GM19025 (cell line): Measurements from ENCODE around the gene NHSL1.

ENCODE experiments used
- ATAC-seq: cut with Tn5 transposase; IDR thresholded peaks from one replicate; pipeline ENCODE4 v1.9.1; 2021; ENCODE audit warnings: mild to moderate bottlenecking, low read depth, moderate library complexity; ENCODE audit not compliant: unreplicated experiment

Gene NHSL1

DNA sequence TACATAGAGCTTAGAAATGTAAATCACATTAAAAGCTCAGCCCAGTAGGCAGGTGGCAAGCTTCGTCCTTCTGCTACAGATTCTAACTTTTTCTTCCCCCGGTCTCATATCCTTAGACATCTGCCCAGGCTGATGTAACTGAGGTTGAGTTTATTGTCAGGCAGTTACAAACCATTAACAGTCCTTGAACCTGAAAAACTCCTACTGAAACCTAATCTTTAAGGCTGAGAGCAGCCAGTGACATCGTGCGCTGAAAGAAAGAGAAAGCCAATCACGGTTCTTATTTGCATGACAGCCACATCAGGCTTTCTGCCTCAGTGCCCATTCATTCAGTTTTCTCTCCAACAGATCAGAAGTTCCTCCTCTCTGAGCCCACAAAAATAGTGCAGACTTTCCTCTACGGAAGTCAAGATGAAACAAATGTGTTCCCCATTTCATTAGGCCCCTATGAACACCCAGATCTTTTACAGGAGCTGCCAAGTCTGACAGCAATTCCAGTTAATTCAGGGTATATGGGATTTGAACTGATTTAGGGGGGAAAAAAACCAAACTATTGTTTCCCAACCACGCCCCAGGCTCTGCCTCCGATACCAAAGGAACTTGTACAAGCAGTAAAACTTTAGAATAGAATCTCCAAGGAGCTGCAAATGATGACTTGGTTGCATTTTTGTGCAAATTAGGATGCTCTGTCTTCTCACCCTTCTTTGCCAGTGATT lies at the start of gene NHSL1:
NHSL1 (minus strand) TSS at position 192 of the 716 bp plus-strand sequence. CDS start 204 bp downstream, outside the sequence.
- peak; percentile 81 for ATAC-seq

DNA sequence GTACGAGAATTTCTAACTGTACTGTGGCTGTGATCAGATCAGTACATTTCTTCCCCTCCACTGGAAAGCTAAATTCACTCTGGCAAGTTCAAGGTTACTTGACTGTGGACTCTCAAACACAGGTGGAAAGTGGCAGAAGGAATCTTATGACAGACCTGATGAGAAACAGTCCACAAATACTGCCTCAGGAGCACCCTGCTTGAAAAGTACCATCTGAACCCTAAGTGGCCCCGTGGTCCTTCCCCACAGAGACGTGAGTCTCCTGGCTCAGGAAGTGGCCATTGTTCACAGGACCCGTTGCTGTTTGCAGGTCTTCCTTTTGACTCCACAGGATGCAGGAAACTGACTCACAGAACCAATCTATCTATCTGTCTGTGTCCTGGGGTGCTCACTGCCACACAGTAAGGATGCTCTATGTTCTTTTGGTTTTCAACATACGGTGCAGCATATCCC lies 47.5 kb upstream of the NHSL1 start:
- no peak for ATAC-seq

DNA sequence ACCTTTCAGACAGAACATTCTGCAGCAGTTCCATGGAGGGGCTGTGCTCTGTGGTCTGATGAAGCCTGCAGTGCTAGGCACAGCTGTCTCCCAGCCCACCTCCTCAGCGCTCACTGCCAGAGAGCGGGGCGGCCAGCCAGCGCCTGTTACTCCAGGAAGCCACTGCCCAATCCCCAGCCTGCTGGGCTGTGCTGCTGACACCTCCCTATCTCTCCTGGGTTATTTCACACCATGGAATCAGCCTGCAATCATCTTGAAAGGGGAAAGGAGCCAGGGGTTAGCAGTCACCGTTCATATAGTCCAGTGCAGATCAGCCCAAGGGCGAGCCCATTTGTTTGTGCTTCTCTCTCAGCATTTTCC lies 46.3 kb upstream of the NHSL1 start:
- ATAC-seq: no peak

- ATAC-seq: no peak
Observed at GRCh38 chr6:138544501-138544900, 45.2 kb upstream of the NHSL1 start.

GRCh38 chr6:138543657-138544056 lies 44.4 kb upstream of the NHSL1 start:
- ATAC-seq: no peak

DNA sequence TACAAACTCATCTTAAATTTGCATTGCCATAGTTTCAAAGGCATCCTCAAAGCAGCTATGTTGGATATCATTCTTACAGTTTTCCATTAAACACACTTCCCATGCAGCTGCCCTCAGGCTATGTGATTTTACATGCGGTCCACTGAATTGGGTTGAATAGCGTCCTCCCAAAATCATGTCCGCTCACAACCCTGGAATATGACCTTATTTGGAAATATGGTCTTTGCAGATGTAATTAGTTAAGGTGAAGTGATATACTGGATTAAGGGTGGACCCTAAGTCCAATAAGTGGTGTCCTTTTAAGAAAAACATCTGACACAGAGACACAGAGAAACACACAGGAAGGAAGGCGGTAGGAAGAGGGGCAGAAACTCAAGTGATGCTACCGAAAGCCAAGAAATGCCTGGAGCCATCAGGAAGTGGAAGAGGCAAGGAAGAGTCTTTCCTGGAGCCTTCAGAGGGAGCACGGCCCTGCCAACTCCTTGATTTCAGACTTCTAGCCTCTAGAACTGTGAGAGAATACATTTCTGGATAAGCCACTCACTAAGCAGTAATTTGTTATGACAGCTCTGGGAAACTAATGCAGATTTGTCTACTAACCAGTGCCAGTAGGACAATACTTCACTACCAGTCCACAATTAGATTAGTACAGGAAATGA lies 42.7 kb upstream of the NHSL1 start:
- no peak for ATAC-seq

DNA sequence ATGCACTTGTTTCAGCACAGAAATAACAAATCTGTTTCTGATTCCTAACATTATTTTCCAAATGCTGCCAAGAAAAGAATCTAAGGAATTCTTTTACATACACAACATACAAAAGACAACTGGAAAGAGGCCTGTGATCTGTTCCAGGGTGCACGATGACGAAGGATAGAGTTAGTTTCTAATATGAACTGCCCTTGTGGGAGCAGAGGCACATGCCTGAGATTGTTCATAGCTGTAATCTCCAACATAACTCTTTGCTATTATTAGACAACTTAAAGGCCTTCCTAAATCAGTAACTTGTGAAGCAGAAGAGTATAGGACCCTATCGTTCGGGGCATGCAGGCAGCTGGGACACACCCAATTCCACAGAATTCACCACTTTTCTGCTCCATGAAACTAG lies 41.2 kb upstream of the NHSL1 start:
- no peak for ATAC-seq

GRCh38 chr6:138539876-138540275 lies 40.6 kb upstream of the NHSL1 start:
- no peak for ATAC-seq

GRCh38 chr6:138538390-138539031 lies 39.2 kb upstream of the NHSL1 start:
- ATAC-seq: no peak

DNA sequence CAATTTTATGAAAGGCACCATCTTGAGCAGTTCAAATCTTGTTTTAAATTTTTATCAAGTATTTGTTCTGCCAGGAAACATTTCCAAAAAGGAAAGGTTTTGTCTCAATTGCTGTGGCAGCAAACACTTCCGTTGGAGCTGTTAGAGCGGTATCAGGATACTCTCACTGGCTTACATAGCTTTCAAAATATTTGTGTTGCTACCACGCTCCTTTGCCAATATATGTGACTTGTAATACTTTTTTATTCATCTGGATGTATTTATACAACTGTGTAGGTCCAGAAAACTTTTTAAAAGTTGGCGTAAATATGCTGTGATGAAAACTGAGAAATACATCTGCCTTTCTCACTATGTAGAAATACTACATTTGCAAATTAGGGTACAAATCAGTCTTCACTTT lies 37.8 kb upstream of the NHSL1 start:
- no peak for ATAC-seq

- ATAC-seq: no peak
Observed at GRCh38 chr6:138535728-138536455, 36.6 kb upstream of the NHSL1 start.

DNA sequence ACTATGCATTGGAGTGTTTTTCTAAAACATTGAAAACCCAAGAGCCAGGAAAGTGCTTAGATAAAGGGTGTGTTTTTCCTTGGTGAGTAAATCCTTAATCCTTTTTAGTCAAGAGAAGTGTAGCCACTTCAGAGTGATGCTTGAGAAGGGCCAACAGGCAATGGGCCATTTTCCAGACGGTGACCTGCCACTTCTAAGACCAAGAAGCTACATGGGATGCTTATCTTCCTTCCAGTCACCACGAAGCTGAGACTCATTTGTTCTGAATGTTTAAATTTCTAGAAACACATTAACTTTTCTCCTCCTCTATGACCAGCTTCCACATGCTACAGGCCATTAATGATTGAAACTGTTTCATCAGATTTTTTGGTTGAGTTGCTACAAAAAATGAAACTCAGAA lies 34.4 kb upstream of the NHSL1 start:
- no peak for ATAC-seq

GRCh38 chr6:138531387-138531786 lies 32.1 kb upstream of the NHSL1 start:
- ATAC-seq: no peak

GRCh38 chr6:138529478-138529877 lies 30.2 kb upstream of the NHSL1 start:
- ATAC-seq: no peak

GRCh38 chr6:138528956-138529355 lies 29.7 kb upstream of the NHSL1 start:
- ATAC-seq: no peak

- no peak for ATAC-seq
Observed at GRCh38 chr6:138528137-138528536, 28.8 kb upstream of the NHSL1 start.

- ATAC-seq: no peak
Observed at GRCh38 chr6:138527411-138528088, 28.3 kb upstream of the NHSL1 start.

DNA sequence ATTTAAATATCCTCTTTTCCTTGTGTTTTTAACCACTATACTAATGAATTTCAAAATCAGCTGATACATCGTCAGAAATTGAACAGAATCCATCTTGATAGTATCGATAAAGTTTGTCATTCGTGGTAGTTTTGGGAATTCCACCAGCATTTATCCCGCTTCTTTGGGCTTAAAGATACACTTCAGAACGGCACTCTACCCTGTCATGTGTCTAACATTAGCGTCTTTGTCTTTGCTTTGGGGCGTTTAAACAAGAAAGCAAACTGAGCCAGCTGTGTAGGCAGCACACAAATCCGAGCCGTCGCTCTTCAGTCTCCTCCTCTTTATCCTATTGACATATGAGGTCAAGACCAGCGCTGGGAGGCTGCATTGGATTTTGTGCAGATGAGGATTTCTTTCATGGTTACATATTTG lies 27.5 kb upstream of the NHSL1 start:
- no peak for ATAC-seq

DNA sequence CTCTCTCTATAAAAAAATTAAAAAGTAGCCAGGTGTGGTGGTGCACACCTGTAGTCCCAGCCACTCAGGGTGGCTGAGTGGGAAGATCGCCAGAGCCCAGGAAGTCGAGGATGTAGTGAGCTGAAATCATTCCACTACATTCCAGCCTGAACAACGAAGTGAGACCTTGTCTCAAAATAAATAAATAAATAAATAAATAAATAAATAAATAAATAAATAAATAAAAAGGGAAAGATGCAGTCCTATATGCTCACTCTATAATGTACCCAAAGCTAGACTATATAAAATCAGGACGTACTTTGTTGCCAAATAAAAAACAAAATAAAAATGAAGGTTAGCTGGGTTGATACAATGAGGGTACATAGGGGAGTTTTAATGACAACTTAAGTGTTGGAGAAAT lies 26.1 kb upstream of the NHSL1 start:
- no peak for ATAC-seq

- ATAC-seq: no peak
Observed at GRCh38 chr6:138524526-138524925, 25.2 kb upstream of the NHSL1 start.
